ENCODE measurements around the gene ZNF148. TPM values are rescaled to one million over a fixed set of nuclear protein-coding genes. Genes with fewer than 3 reads are reported as not detected.

The ZNF148 gene
- total RNA-seq, 1 donor from 2014 or later = 38.3 TPM

GRCh38 chr3:125287248-125287647 is 87.9 kb downstream of the ZNF148 start:
- TF ChIP-seq, protein P1, sequence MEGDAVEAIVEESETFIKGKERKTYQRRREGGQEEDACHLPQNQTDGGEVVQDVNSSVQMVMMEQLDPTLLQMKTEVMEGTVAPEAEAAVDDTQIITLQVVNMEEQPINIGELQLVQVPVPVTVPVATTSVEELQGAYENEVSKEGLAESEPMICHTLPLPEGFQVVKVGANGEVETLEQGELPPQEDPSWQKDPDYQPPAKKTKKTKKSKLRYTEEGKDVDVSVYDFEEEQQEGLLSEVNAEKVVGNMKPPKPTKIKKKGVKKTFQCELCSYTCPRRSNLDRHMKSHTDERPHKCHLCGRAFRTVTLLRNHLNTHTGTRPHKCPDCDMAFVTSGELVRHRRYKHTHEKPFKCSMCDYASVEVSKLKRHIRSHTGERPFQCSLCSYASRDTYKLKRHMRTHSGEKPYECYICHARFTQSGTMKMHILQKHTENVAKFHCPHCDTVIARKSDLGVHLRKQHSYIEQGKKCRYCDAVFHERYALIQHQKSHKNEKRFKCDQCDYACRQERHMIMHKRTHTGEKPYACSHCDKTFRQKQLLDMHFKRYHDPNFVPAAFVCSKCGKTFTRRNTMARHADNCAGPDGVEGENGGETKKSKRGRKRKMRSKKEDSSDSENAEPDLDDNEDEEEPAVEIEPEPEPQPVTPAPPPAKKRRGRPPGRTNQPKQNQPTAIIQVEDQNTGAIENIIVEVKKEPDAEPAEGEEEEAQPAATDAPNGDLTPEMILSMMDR (conservative IDR thresholded peaks at IDR 0.05) = no peak

GRCh38 chr3:125281381-125281780 is 93.7 kb downstream of the ZNF148 start:
- no peak for DNase-seq (ENCODE audit: low read depth, low spot score)
- H3K4me1 Mint-ChIP-seq = peaks cover 21% of the 10 kb centered on the region
- no peak overlapping the region for H3K4me3 Mint-ChIP-seq
- H3K27me3 Mint-ChIP-seq (ENCODE audit: low read depth) = no peaks in the 10 kb centered on the region
- H3K36me3 Mint-ChIP-seq (ENCODE audit: low read depth) = peaks cover 6% of the 10 kb centered on the region
- no peaks in the 10 kb centered on the region for H3K9me3 Mint-ChIP-seq
- TF ChIP-seq, protein P1 (conservative IDR thresholded peaks at IDR 0.05) = no peak
- H3K27ac Mint-ChIP-seq (ENCODE audit: unreplicated experiment) = no peak overlapping the region

More at GRCh38 chr3:125287248-125287647, 87.9 kb downstream of the ZNF148 start:
- DNase-seq (ENCODE audit: low read depth, low spot score) = no peak
- Mint-ChIP-seq H3K9me3 (no peaks in the 10 kb centered on the region), H3K4me1 (peaks cover 5% of the 10 kb centered on the region), H3K4me3 (no peak overlapping the region), H3K36me3 (ENCODE audit: low read depth) (no peaks in the 10 kb centered on the region), H3K27ac (ENCODE audit: unreplicated experiment) (no peak overlapping the region), H3K27me3 (ENCODE audit: low read depth) (no peaks in the 10 kb centered on the region)

GRCh38 chr3:125280668-125281361 is 94.3 kb downstream of the ZNF148 start:
- Mint-ChIP-seq H3K27ac (ENCODE audit: unreplicated experiment) (no peak overlapping the region), H3K4me3 (no peak overlapping the region)
- DNase-seq (ENCODE audit: low read depth, low spot score) = no peak

GRCh38 chr3:125278155-125278554 is 97.0 kb downstream of the ZNF148 start:
- TF ChIP-seq, protein P1 (conservative IDR thresholded peaks at IDR 0.05) = no peak
- no peaks in the 10 kb centered on the region for H3K27me3 Mint-ChIP-seq (ENCODE audit: low read depth)
- peaks cover 6% of the 10 kb centered on the region for H3K36me3 Mint-ChIP-seq (ENCODE audit: low read depth)
- H3K4me1 Mint-ChIP-seq = peaks cover 21% of the 10 kb centered on the region
- H3K9me3 Mint-ChIP-seq = no peaks in the 10 kb centered on the region
- no peak for DNase-seq (ENCODE audit: low read depth, low spot score)
- no peak overlapping the region for H3K4me3 Mint-ChIP-seq
- H3K27ac Mint-ChIP-seq (ENCODE audit: unreplicated experiment) = no peak overlapping the region

More at GRCh38 chr3:125280668-125281361, 94.3 kb downstream of the ZNF148 start:
- Mint-ChIP-seq H3K4me1 (peaks cover 21% of the 10 kb centered on the region), H3K36me3 (ENCODE audit: low read depth) (peaks cover 6% of the 10 kb centered on the region), H3K9me3 (no peaks in the 10 kb centered on the region), H3K27me3 (ENCODE audit: low read depth) (no peaks in the 10 kb centered on the region)
- TF ChIP-seq, protein P1 (conservative IDR thresholded peaks at IDR 0.05) = no peak

GRCh38 chr3:125271127-125271526 is 104.0 kb downstream of the ZNF148 start:
- no peak for DNase-seq (ENCODE audit: low read depth, low spot score)
- no peaks in the 10 kb centered on the region for H3K27me3 Mint-ChIP-seq (ENCODE audit: low read depth)
- peaks cover 21% of the 10 kb centered on the region for H3K9me3 Mint-ChIP-seq
- peaks cover 37% of the 10 kb centered on the region for H3K36me3 Mint-ChIP-seq (ENCODE audit: low read depth)
- H3K4me3 Mint-ChIP-seq = no peak overlapping the region
- H3K27ac Mint-ChIP-seq (ENCODE audit: unreplicated experiment) = no peak overlapping the region
- H3K4me1 Mint-ChIP-seq = no peaks in the 10 kb centered on the region
- TF ChIP-seq, protein P1 (conservative IDR thresholded peaks at IDR 0.05) = no peak

All from neural crest cell (in vitro differentiated cells).